Mucosa of descending colon (tissue), 3 donors: ENCODE measurements around the gene TNFSF15. TPM values are rescaled to one million over a fixed set of nuclear protein-coding genes. Genes with fewer than 3 reads are reported as not detected.

ENCODE experiments used
- ATAC-seq: fragments of 200-7000 bp; cut with Tn5 transposase; one replicate; pipeline ENCODE4 v1.9.1; 2020; ENCODE audit warnings: mild to moderate bottlenecking, moderate library complexity
- DNase-seq, 3 donors: peaks; one replicate each; pipeline ENCODE4 v3.0.0-alpha.2; 2020
- H3K36me3 ChIP-seq: fragments of 200-600 bp; one replicate; pipeline ENCODE4 v1.8.0; 2021; ENCODE audit warnings: low read depth, mild to moderate bottlenecking
- H3K4me1 ChIP-seq: fragments of 200-600 bp; one replicate; pipeline ENCODE4 v1.8.0; 2021; ENCODE audit warnings: low read depth, mild to moderate bottlenecking
- H3K4me3 ChIP-seq: fragments of 200-600 bp; one replicate; pipeline ENCODE4 v1.8.0; 2021; ENCODE audit warnings: mild to moderate bottlenecking
- H3K9me3 ChIP-seq: fragments of 200-600 bp; one replicate; pipeline ENCODE4 v1.8.0; 2021; ENCODE audit warnings: mild to moderate bottlenecking
- intact Hi-C, 2 donors: fragments of 100-400 bp; cut with DNase I in 1 of 2; cut with micrococcal nuclease in 1 of 2; formaldehyde crosslinking; loops; one replicate each; pipeline versions ENCODE4 v1.11.0 to v1.11.1; 2022; cut with DNase I, micrococcal nuclease
- total RNA-seq, 3 donors: library from RNA; stranded (reverse); fragmentation: NEBNext Ultra II Directional in 2 of 3; extraction: Animal tissue kit (Norgen Biotek cat#: 25700) in 2 of 3; gene quantifications; one replicate each; pipeline versions ENCODE4 v1.2.1 to v1.2.4, GENCODE V29; 2021 to 2023
- TF ChIP-seq, protein P1 (sequence below): fragments of 200-600 bp; IDR thresholded peaks from one replicate; pipeline ENCODE4 v1.8.0; 2022; ENCODE audit warnings: antibody characterized with exemption, mild to moderate bottlenecking
- donor health status: DM: no; HTN: no; CAD: no; lungs with moderate emphysema.
- donor health status: DM: no; HTN: no; CAD: no.
- donor health status: DM: no; HTN: yes; CAD: no.

Gene TNFSF15
- total RNA-seq, 3 donors from 2014 or later, result 0.80 to 8.7 (median 2.8) TPM

DNA sequence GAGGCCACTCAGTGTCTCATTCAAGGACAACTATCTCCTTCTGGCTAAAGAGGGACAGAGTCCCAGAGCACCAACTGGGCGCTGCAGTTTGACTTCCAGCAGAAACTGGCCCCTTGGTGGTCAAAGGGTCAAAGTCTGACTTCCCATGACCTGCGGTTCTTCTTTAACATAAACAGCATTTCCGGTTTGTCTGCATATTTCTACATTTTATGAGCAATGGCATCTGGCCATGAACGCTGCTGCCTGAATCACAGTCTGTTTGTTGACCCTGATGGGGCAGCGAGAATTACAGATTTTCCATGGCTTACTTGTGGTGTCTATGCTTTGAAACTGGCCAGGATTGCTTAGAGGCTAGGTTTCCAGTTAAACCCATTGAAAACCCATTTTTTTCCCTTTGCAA lies 1.3 kb downstream of the TNFSF15 start:
- Histone ChIP-seq H3K4me3 (no peak overlapping the region), H3K4me1 (peaks cover 27% of the 10 kb centered on the region)
- ATAC-seq, result peak; percentile 66

DNA sequence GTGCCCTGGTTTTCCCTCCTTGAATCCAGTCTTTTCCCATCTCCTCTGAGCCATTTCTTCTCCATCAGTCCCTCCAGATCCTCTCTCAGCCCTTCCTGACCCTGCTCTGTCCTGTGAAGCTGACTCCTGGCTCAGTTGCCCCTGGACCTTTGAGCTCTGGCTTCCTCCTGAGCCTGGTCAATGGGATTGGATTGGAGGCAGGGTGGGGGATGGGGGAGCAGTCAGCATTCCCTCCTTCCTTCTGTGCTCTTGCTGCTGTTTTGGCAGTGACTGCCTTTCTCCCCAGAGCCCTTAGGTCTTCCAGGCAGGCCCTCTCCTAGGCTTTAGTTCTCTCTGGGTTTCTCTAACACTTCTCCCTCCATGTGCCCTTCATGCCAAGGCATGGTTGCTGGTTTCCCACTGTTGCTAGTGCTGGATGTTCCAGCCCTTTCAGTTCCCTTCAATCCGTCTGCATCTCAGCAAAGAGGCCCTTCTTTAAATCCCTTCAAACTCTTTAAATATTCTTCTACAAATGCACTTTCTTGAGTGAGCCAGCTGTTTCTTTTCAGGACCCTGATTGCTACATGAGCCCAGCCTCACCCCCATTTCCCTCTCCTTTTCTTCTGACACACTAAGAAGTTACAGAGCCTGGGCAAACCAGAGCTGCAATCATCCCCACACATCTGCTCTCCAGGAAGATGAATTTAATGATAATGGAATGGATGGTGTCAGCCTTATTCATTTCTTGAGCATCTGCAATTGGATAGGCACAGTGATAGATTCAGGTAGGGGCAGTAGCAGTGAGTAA lies 2.2 kb downstream of the TNFSF15 start:
- no peak for ATAC-seq
- intact Hi-C loops, result no loop called here
- DNase-seq, result no peak
- Histone ChIP-seq H3K4me3 (no peak overlapping the region), H3K4me1 (peaks cover 34% of the 10 kb centered on the region), H3K9me3 (no peaks in the 10 kb centered on the region), H3K36me3 (no peaks in the 10 kb centered on the region)
- TF ChIP-seq, protein P1, sequence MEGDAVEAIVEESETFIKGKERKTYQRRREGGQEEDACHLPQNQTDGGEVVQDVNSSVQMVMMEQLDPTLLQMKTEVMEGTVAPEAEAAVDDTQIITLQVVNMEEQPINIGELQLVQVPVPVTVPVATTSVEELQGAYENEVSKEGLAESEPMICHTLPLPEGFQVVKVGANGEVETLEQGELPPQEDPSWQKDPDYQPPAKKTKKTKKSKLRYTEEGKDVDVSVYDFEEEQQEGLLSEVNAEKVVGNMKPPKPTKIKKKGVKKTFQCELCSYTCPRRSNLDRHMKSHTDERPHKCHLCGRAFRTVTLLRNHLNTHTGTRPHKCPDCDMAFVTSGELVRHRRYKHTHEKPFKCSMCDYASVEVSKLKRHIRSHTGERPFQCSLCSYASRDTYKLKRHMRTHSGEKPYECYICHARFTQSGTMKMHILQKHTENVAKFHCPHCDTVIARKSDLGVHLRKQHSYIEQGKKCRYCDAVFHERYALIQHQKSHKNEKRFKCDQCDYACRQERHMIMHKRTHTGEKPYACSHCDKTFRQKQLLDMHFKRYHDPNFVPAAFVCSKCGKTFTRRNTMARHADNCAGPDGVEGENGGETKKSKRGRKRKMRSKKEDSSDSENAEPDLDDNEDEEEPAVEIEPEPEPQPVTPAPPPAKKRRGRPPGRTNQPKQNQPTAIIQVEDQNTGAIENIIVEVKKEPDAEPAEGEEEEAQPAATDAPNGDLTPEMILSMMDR, result no peak

More for the DNA sequence above, 1.3 kb downstream of the TNFSF15 start:
- Histone ChIP-seq H3K36me3 (no peaks in the 10 kb centered on the region), H3K9me3 (no peaks in the 10 kb centered on the region)
- intact Hi-C loops, result no loop called here
- DNase-seq, result peak; percentile 54 to 94 (median 61)
- TF ChIP-seq, protein P1, result no peak

DNA sequence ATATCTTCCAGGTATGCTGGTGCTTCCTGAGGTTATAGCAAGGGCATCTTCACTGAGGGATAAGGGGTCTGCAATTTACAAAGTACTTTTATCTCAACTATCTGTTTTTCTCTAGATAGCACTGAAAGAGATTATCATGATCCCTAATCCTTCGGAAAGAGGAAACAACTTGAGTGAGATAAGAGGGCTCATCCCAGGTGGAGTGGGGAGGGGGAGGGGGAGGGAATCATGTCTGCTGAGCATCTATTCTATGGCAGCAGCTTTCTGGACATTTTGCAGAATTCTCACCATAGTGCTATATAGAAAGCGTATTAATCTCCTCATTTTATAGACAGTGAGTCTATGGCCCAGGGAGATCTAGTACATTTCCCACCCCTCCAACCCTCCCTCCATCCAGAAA lies 5.9 kb downstream of the TNFSF15 start:
- TF ChIP-seq, protein P1, result no peak
- Histone ChIP-seq H3K36me3 (no peaks in the 10 kb centered on the region), H3K4me3 (no peak overlapping the region), H3K4me1 (peaks cover 18% of the 10 kb centered on the region), H3K9me3 (no peaks in the 10 kb centered on the region)
- intact Hi-C loops, result no loop called here
- DNase-seq, result no peak
- ATAC-seq, result no peak

DNA sequence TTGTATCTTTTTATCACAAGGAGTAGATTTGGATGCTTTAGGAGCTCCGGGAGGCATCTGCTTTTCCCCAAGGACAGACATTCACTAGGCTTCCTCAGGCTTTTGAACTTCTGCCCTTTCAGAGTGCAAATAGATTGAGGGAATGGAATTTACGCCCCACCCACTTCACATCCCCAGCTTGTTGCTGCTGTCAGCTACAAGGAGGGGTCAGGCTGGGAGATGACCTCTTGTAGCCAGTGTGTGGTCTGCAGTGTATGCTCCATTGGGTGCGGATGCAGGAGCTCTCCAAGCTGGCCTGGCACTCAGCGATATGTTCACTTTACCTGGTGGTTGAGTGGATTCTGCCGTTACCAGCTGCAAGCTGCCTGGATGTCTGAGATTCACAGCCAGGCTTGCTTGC lies 6.4 kb downstream of the TNFSF15 start:
- Histone ChIP-seq H3K4me3 (no peak overlapping the region), H3K36me3 (no peaks in the 10 kb centered on the region), H3K9me3 (no peaks in the 10 kb centered on the region), H3K4me1 (peaks cover 13% of the 10 kb centered on the region)
- intact Hi-C loops, result no loop called here
- TF ChIP-seq, protein P1, result no peak
- ATAC-seq, result peak; percentile 41
- peak in 1 of 3 donors; percentile 25 for DNase-seq

DNA sequence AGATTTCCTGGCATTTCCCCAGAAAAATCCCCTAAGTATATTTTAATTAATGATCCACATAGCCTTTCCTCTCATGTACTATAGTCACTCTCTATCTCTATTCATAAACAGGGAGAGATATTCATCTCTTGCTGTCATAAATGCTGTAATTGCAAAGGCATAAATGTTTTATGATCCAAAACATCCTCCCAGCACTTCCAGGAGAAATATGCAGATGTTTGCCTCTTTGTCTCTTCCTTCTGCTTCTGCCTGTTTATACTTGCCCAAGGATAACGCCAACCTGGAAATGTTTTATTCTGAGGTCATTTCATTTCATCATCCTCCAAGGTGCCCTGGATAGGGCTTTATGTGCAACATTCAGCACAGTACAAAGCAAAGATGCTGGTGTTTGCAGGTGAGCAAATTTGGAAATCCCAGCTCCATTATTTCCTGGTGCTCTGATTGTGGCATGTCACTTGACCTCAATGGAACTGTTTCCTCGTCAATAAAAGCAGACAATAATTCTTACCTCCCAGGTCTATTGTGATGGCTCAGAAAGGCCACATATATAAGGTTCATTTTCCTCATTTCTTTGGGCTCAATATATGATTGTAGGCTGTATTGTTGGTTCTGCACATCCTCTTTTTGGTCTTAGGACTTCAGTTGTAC lies 6.9 kb downstream of the TNFSF15 start:
- no peaks in the 10 kb centered on the region for H3K9me3 ChIP-seq
- intact Hi-C loops, result no loop called here
- no peak overlapping the region for H3K4me3 ChIP-seq
- peaks cover 12% of the 10 kb centered on the region for H3K4me1 ChIP-seq
- H3K36me3 ChIP-seq, result no peaks in the 10 kb centered on the region
- TF ChIP-seq, protein P1, result no peak
- peak; percentile 73 for ATAC-seq
- no peak for DNase-seq
